Amniotic stem cell (primary cell): Measurements from ENCODE around the gene PNMA6E.

Experiments
- DNase-seq: peaks from one replicate; lab custom pipeline; 2025; lab: John Stamatoyannopoulos, UW

PNMA6E gene

GRCh38 chrX:153401133-153401764, at the start of gene PNMA6E:
Gene PNMA6E (minus strand): TSS chrX:153401350. CDS start chrX:153398849, 2,501 bp downstream.
- no peak for DNase-seq

- no peak for DNase-seq
Observed at GRCh38 chrX:153450949-153451277, 49.8 kb upstream of the PNMA6E start.

- no peak for DNase-seq
Observed at GRCh38 chrX:153450114-153450948, 49.2 kb upstream of the PNMA6E start.

- DNase-seq: no peak
Observed at GRCh38 chrX:153449368-153450113, 48.4 kb upstream of the PNMA6E start.

- DNase-seq: no peak
Observed at GRCh38 chrX:153448556-153449367, 47.6 kb upstream of the PNMA6E start.

DNA sequence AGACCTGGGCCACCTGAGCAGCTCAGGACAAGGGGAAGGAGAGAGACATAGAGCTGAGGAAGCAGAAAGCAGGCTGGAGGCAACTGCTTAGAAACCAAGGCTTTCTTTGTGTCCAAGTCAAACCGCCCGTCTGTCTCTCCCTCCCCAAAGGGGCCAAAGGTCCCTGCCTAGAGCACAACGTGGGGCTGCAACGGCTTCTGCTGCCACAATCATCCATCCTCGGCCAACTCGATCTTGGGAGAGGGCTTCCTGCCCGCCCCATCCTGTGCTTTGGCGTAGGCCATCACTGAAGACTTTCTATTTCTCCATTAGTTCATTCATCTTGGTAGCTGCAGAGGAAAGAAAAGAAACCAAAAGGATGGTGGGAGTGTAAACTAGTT, 46.4 kb upstream of the PNMA6E start:
- DNase-seq: no peak

GRCh38 chrX:153446950-153447580, 45.9 kb upstream of the PNMA6E start:
- DNase-seq: no peak

DNA sequence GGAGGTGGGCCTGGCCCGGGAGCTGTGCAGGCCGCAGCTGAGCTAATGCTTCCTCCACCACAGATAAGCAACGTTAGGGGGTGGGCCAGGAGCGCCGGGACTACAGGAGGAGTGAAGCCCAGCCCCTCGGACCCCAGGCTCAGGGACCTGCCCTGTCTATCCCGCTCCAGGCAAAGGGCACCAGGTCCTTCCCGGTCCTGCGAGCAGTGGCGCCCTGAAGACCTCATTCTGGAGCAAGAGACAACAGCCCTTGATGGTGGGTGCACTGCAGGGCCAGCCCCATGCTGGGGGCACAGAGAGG, 45.4 kb upstream of the PNMA6E start:
- DNase-seq: no peak

DNA sequence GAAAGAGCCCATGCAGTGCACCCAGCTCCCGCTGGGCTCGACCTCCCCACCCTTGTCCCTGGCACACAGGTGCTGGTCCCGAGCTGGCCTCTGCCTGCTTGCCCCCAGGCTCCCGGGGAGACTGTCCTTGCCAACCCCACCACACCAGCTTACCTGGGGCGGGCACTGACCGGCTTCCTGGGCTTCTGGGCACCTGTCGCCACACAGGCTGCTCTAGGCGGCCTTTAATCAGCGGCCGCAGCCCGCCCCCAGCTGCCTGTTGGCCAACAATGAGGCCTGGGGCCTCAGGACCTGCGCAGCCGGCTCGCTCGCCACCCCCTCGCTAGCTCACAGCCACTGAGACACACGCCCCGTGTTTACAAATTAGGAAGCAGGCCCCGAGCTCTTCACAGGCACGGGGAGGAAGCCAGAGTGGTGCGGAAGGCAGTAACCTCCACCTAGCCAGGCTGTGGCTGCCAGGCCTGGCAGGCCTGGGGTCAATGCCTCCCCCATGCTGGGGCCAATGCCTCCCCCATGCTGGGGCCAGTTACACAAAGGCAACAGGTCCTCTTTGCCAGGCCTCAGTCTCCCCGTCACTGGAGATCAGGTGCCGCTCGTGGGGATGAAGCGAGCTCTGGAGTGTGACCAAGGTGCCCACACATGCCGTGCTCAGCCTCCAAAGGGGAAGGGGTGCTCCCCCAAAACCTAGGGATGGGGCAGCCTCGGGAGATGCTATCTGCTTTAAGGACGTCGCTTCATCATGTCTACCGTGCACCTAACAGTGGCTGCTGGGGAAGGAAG, 44.9 kb upstream of the PNMA6E start, which contains the start of gene TREX2:
TSS of gene TREX2 (minus strand) at position 201 of the 780 bp plus-strand sequence. CDS start 626 bp downstream, outside the sequence.
- DNase-seq: no peak

DNA sequence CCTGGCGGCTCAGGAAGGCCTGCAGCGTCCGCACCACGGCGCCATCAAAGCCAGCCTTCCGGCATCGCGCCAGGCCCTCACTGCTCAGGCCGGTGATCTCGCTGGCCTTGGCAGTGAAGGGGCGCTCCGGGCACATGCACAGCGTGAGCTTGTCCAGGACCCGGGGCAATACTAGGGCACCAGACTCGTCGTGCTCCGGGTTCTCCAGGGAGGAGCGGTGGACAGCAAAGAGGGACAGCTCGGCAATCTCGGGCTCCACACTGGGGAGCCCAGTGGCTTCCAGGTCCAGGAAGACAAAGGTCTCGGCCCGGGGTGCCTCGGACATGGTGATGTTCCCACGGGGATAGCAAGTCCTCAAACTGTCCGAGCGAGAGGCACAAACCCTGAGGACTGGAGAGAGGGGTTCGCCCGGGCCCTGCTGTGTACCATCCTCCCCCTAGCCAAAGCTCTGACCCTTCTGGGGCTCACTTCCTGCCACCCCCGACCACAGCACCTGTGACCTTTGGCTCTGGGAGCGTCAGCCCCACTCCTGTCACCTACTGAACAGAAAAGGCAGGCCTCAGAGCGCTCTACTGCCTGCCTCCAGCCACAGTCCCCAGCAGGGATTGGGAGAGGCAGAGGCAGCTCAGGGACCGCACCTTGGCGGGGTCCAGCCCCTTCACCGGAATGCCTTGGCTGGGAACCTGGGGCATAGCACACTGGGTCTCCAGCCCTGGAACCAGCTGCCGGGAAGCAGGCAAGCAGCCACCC, 44.1 kb upstream of the PNMA6E start:
- DNase-seq: no peak

DNA sequence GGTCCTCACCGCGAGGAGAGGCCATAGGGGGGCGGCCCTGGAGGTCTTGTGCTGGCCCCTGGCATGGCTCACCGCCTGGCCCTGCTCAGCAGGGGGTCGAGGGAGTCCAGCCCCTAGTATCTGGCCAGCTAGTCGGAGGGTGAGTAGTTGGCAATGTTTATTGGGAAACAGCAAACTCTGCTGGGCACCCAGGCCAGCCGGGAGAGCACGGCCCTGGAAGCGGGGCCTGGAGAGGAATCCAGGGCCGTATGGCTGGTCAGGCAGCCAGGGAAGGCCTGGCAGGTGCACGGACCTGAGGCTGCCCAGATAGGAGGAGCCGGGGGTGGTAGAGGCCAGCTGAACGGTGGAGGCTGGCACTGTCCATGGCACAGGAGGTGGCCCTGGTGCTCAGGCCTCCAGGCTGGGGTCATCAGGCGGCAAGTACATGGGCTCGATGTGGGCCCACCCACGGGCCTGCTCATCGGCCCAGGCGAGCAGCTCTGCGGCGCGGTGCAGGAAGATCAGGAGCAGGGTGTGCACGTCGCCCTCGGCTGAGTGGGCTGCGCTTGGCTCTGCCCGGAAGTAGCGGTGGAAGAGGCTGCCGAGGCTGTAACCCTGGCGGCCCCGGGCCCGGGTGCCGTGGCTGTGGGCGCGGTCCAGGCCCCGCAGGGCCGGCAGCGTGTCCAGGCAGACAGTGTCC, 43.3 kb upstream of the PNMA6E start:
- no peak for DNase-seq

DNA sequence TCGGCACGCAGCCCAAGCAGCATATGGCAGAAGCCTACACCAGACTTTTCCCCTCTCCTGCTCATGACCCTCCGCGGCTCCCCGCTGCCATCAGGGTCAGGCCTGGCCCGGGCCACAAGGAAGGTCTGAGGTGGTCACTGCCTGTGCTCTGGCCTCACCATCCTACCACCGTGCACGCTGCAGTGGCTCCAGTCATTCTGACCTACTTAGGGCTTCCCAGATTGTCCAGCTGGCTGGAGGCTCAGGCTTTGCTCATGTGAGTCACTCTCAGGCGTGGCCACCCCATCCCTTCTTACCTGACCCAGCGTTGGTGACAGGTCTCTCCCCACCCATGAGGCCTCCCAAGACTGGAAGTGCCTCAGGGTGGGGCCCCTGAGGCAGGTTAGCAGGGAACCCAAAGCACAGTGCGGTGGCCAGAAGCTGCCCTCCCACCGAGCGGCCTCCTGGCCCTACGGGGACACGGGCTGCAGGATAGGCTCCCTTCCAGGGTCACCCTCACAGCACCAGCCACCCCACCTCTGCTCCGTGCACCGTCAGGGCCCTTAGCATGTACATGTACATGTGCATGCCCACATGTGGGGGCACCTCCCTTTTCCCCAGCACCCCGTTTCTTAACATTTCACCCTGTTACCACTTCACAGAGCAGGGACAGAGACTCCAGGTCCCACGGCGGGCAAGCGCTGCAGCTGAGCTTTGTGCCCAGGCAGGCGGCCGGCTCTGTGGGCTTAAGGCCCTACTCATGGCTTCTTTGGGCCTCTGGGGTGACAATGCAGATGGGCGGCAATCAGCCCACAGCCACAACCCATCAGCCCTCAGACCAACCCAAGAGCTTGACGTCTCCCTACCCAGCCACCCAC, 42.6 kb upstream of the PNMA6E start:
- no peak for DNase-seq

- no peak for DNase-seq
Observed at GRCh38 chrX:153442463-153442862, 41.3 kb upstream of the PNMA6E start.

- no peak for DNase-seq
Observed at GRCh38 chrX:153441981-153442380, 40.8 kb upstream of the PNMA6E start.

DNA sequence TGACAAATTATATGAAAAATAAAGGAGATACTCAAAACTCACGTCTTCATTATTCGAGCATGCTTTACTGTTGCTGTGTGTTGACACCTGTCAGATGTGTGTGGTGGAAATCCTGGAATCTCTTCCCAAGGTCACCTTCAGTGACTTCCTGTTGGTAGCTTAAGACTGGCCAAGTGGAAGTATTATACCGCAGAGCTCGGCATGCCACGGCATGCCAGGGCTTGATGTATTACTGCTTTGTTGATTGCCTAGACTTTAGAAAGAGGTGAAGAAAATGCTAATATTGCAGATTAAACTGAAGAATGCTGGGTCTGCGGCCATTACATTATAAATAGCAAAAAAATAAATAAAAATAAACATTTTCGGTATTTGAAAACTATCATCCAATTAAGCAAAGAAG, 40.1 kb upstream of the PNMA6E start:
- DNase-seq: no peak

DNA sequence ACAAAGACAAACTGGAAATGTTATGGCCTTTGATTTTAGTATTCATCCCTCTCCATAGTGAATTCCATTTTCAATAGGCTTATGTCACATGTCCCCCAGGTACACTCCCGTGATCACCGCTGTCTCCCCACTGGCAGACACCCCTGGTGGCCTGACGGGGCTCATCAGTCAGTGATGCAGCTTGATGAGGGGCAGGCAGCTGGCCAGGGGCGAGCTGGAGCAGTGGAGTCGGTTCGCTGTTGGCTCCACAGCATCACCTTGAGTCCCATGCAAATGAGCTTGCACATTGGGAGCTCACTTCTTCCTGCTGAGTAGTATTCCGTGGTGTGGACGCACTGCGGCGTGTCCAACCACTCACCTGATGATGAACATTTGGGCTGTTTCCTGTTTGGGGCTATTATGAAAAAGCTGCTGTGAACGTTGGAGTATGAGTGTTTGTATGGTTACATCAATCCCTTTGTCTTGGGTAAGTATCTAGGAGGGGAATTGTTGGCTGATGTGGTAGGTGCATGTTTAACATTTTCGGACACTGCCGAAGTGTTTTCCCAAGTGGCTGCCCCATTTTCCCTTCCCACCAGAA, 39.5 kb upstream of the PNMA6E start:
- no peak for DNase-seq

DNA sequence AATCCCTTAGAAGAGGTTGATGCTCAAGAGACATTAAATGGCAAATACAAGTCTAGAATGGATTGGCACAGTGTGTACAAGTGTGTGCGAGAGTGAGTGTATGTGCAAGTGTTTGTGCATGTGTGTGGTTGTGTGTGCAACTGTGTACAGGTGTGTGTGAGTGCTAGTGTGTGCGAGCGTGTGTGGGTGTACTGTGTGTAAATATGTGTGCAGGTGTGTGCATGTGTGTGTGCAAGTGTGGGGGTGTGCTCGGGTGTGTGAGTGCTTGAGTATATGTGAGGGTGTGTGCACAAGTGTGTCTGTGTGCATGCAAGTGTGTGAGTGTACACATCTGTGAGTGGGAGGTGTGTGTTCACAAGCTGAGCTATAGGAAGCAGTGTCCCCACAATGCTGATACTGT, 38.8 kb upstream of the PNMA6E start:
- DNase-seq: no peak

DNA sequence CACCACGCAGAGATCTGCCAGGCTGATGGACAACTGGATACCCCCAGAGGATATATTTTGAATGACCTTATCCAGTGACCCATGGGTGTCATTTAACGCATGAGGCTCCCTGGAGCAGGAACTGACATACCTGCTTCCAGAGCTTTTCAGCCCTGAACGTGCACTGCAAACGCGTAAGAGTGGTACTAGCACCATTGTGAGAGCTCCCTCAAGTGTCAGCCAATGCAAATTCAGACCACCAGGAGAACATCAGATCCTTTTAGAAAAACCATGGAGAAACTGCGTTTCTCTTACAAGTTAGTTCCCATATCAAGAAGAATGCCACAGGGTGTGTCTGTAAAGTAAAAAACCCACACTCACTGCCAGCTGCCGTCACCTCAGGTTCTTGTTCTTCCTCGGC, 37.4 kb upstream of the PNMA6E start:
- DNase-seq: no peak
